MCF 10A (cell line): ENCODE results near the gene SCYGR3. TPM values are rescaled to one million over a fixed set of nuclear protein-coding genes. Genes with fewer than 3 reads are reported as not detected.

ENCODE experiments used
- BruUV-seq: library from RNA; stranded (reverse); fragments of 400-500 nt; replicated peaks from 2 replicates; lab custom pipeline; 2021; lab: Mats Ljungman, UMichigan
- CTCF ChIA-PET: fragments of 300-600 bp; sonication (Branson Sonifier 250); formaldehyde crosslinking; extraction: SDS; loops from one replicate; lab custom pipeline; 2021; ENCODE audit warnings: antibody characterized with exemption, inconsistent platforms; lab: Yijun Ruan, JAX
- POLR2A ChIA-PET: fragments of 300-600, 350-650 bp; sonication (Branson Sonifier 250); formaldehyde crosslinking; extraction: SDS; loops from one replicate; lab custom pipeline; 2020; ENCODE audit warnings: antibody characterized with exemption, inconsistent platforms; lab: Yijun Ruan, JAX
- DNase-seq: peaks from one replicate; pipeline ENCODE4 v3.0.0-alpha.2; 2018; ENCODE audit not compliant: unreplicated experiment
- H3K27ac Mint-ChIP-seq: one replicate; pipeline ENCODE4 v1.8.0; 2022; ENCODE audit warnings: mild to moderate bottlenecking, low read depth, mixed read lengths; ENCODE audit not compliant: unreplicated experiment
- H3K27me3 Mint-ChIP-seq: one replicate; pipeline ENCODE4 v1.8.0; 2022; ENCODE audit warnings: mixed read lengths; ENCODE audit not compliant: insufficient read depth, unreplicated experiment
- H3K36me3 Mint-ChIP-seq: one replicate; pipeline ENCODE4 v1.8.0; 2022; ENCODE audit warnings: mild to moderate bottlenecking, moderate library complexity, mixed read lengths; ENCODE audit not compliant: insufficient read depth, unreplicated experiment
- H3K4me1 Mint-ChIP-seq: one replicate; pipeline ENCODE4 v1.8.0; 2022; ENCODE audit warnings: mixed read lengths; ENCODE audit not compliant: insufficient read depth, unreplicated experiment
- H3K4me3 Mint-ChIP-seq: one replicate; pipeline ENCODE4 v1.8.0; 2022; ENCODE audit warnings: mild to moderate bottlenecking, moderate library complexity, mixed read lengths; ENCODE audit not compliant: unreplicated experiment
- H3K9me3 Mint-ChIP-seq: one replicate; pipeline ENCODE4 v1.8.0; 2022; ENCODE audit warnings: mixed read lengths; ENCODE audit not compliant: unreplicated experiment
- intact Hi-C: fragments of 100-400 bp; cut with micrococcal nuclease; formaldehyde crosslinking; loops from 2 replicates; pipeline ENCODE4 v1.14.1; 2022
- total RNA-seq: library from RNA; stranded (reverse); gene quantifications from 2 replicates; pipeline ENCODE4 v1.2.3, GENCODE V29; 2022
- TF ChIP-seq, protein P1 (sequence below): fragments of 200-600 bp; IDR thresholded peaks from one replicate; pipeline ENCODE4 v1.8.0; 2022; ENCODE audit warnings: antibody characterized with exemption, mild to moderate bottlenecking; ENCODE audit not compliant: unreplicated experiment

SCYGR3 gene
- total RNA-seq, 1 experiment from 2014 or later: not detected

DNA sequence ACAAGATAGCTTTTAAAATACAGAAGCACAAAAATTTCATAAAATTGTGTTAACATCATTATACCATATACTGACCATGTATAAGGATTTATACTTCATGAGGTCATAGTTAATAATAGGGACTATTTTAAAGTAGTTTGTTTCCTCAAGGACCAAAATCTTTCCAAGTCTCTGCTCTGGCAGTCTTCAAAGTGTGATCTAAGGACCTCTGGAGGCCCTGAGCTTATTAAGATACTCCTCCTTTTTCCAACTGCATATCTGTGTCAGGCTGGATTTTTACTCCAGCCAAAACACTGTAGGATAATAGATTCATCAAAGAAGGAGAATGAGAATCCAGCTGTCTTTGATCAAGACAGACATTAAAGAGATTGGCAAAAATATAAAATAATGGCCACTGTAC is 17.6 kb downstream of the SCYGR3 start:
- Mint-ChIP-seq H3K4me3 (no peak overlapping the region), H3K36me3 (no peaks in the 10 kb centered on the region), H3K4me1 (peaks cover 6% of the 10 kb centered on the region), H3K27ac (no peak overlapping the region), H3K27me3 (peaks cover 11% of the 10 kb centered on the region), H3K9me3 (no peaks in the 10 kb centered on the region)
- TF ChIP-seq, protein P1, sequence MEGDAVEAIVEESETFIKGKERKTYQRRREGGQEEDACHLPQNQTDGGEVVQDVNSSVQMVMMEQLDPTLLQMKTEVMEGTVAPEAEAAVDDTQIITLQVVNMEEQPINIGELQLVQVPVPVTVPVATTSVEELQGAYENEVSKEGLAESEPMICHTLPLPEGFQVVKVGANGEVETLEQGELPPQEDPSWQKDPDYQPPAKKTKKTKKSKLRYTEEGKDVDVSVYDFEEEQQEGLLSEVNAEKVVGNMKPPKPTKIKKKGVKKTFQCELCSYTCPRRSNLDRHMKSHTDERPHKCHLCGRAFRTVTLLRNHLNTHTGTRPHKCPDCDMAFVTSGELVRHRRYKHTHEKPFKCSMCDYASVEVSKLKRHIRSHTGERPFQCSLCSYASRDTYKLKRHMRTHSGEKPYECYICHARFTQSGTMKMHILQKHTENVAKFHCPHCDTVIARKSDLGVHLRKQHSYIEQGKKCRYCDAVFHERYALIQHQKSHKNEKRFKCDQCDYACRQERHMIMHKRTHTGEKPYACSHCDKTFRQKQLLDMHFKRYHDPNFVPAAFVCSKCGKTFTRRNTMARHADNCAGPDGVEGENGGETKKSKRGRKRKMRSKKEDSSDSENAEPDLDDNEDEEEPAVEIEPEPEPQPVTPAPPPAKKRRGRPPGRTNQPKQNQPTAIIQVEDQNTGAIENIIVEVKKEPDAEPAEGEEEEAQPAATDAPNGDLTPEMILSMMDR: no peak
- intact Hi-C loops: no loop called here
- ChIA-PET POLR2A (interaction anchor here (0.8 kb wide), 1 partner anchor 169 kb away, joined by 3 read pairs; no protein-coding TSS in a partner anchor), CTCF (interaction anchor here (0.7 kb wide), 1 partner anchor 105 kb away, joined by 4 read pairs; no protein-coding TSS in a partner anchor)
- BruUV-seq: no TSS peak
- DNase-seq: no peak

DNA sequence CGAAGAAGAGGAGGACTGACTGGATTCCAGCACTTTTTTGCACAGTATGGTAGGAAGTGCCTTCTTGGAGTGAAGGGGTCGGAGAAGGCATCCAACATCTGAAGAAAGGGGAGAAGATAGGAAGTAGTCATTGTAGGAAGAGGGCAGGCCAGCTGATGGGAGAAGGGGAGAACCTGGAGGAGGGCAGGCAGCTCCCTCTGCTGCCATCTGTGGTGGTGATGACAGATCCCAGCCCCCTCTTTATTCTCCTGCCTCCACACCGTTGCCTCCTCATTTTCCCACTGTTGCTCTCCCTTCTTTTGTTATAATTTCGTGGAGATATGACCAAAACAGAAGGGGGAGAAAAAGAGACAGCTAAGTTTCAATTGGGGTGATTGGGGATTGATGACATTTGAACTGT is 18.8 kb downstream of the SCYGR3 start:
- Mint-ChIP-seq H3K4me3 (no peak overlapping the region), H3K36me3 (no peaks in the 10 kb centered on the region), H3K27ac (no peak overlapping the region), H3K27me3 (peaks cover 11% of the 10 kb centered on the region), H3K4me1 (peaks cover 6% of the 10 kb centered on the region), H3K9me3 (no peaks in the 10 kb centered on the region)
- intact Hi-C loops: no loop called here
- DNase-seq: no peak
- ChIA-PET POLR2A (no interaction called here), CTCF (no interaction called here)
- TF ChIP-seq, protein P1: no peak
- no TSS peak for BruUV-seq

DNA sequence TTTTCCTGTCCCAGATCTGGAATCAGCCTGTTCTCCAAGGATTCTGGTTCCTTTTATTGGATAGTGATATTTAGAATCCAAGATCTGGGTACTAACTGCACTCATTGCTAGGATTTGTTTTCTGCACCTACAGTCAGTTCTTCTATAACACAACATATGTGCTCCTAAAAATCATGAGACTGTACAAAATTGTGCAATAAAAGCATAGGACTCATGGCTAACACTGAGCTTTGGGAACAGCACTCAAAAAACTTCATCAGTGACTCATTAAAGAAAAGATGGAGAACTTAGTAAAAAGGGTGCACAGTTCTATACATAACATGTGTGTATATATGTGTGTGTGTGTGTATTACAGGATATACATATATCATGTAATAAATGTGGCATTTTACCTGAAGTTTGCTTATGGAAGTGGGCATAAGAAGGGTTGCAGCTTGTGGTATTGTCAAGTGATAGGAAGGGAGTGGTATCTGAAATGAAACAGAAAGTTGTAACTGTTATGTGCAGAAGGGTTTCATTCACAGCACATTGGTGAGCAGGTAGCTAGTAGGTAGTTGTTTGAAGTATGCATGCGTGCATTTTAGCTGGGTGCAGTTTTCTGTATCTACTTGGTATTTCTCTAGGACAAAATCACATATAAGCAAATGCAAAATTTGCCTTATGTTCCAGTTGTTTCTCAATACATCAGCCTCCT is 21.8 kb downstream of the SCYGR3 start:
- Mint-ChIP-seq H3K9me3 (peaks cover 10% of the 10 kb centered on the region), H3K36me3 (no peaks in the 10 kb centered on the region), H3K4me3 (no peak overlapping the region), H3K27ac (no peak overlapping the region), H3K27me3 (peaks cover 11% of the 10 kb centered on the region), H3K4me1 (peaks cover 6% of the 10 kb centered on the region)
- DNase-seq: no peak
- POLR2A ChIA-PET: interaction anchor here (1.2 kb wide), 2 partner anchors 9 to 25 kb away, joined by 3 to 4 read pairs; no protein-coding TSS in a partner anchor
- TF ChIP-seq, protein P1: no peak
- intact Hi-C loops: no loop called here
- CTCF ChIA-PET: no interaction called here
- no TSS peak for BruUV-seq

DNA sequence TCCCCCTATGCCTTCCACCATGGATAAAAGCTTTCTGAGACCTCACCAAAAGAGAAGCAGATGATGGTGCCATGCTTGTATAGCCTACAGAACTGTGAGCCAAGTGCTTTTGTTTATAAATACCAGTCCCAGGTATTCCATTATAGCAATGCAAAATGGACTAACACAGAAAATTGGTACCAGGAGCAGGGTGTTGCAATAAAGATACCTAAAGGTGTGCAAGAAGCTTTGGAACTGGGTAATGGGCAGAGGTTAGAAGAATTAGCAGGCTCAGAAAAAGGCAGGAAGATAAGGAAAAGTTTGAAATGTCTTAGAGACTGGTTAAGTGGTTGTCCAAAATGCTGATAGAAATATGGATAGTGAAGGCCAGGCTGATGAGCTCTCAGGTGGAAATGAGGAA is 32.3 kb downstream of the SCYGR3 start:
- ChIA-PET CTCF (interaction anchor here (0.5 kb wide), 1 partner anchor 314 kb away, joined by 3 read pairs; no protein-coding TSS in a partner anchor), POLR2A (no interaction called here)
- no peak for DNase-seq
- H3K9me3 Mint-ChIP-seq: peaks cover 14% of the 10 kb centered on the region
- intact Hi-C loops: no loop called here
- no peaks in the 10 kb centered on the region for H3K36me3 Mint-ChIP-seq
- TF ChIP-seq, protein P1: no peak
- H3K4me1 Mint-ChIP-seq: no peaks in the 10 kb centered on the region
- H3K27ac Mint-ChIP-seq: no peak overlapping the region
- H3K27me3 Mint-ChIP-seq: no peaks in the 10 kb centered on the region
- no peak overlapping the region for H3K4me3 Mint-ChIP-seq
- no TSS peak for BruUV-seq
